ENCODE results near the gene PMPCA. TPM values are rescaled to one million over a fixed set of nuclear protein-coding genes. Genes with fewer than 3 reads are reported as not detected.

PMPCA gene
- total and polyA plus RNA-seq, 2 experiments from 2014 or later: 61.3 to 88.2 TPM

GRCh38 chr9:136381966-136382513 is 28.4 kb upstream of the PMPCA start (continued):
- no peak for TF ChIP-seq CTCF (conservative IDR thresholded peaks at IDR 0.05; ENCODE audit: low read depth in 2 of 2)
- no peak for TF ChIP-seq ZNF114 (CRISPR knock-in tag; IDR thresholded peaks at IDR 0.05)
- no peak for TF ChIP-seq ETS1 (IDR thresholded peaks at IDR 0.05)

- H3K27ac ChIP-seq (ENCODE audit: low read depth): no peak overlapping the region
- peaks cover 8% of the 10 kb centered on the region; the same call in 1 of the 2 replicates for H4K20me1 ChIP-seq (replicated peaks; ENCODE audit: insufficient read depth)
- H3K4me1 ChIP-seq (ENCODE audit: insufficient read depth): no peaks in the 10 kb centered on the region
- peaks cover 22% of the 10 kb centered on the region; the same call in 1 of the 2 replicates for H3K36me3 ChIP-seq (ENCODE audit: insufficient read depth)
- no peaks in the 10 kb centered on the region for H3K9me2 ChIP-seq (ENCODE audit: insufficient read depth)
- peaks cover 52% of the 10 kb centered on the region for H3K36me3 Mint-ChIP-seq (ENCODE audit: low read depth)
- H3K4me2 ChIP-seq: no peak overlapping the region
- no peak overlapping the region for H3K4me3 ChIP-seq
- DNase-seq (ENCODE audit: low spot score) (no peak), ATAC-seq (no peak)
- H3K27ac Mint-ChIP-seq: no peak overlapping the region
- H3K4me3 Mint-ChIP-seq: no peak overlapping the region
- peaks cover 1% of the 10 kb centered on the region for H3K27me3 Mint-ChIP-seq (ENCODE audit: insufficient read depth, low read depth, poor library complexity)
- H2AFZ ChIP-seq: no peak overlapping the region
- 0 out of 2 replicates have a peak, but pooled peaks cover 3% of the 10 kb centered on the region for H3F3A ChIP-seq (replicated peaks; ENCODE audit: low read depth)
- no peaks in the 10 kb centered on the region for H3K4me1 Mint-ChIP-seq
- H3K27me3 ChIP-seq (ENCODE audit: insufficient read depth): no peaks in the 10 kb centered on the region
- no peaks in the 10 kb centered on the region for H3K9me3 Mint-ChIP-seq
- no peaks in the 10 kb centered on the region for H3K79me2 ChIP-seq (replicated peaks; ENCODE audit: insufficient read depth)
- no peak for TF ChIP-seq EZH2phosphoT487 (IDR thresholded peaks at IDR 0.05; ENCODE audit: unreplicated experiment)
- TF ChIP-seq STAT1 (IDR thresholded peaks at IDR 0.05; ENCODE audit: unreplicated experiment): no peak
- TF ChIP-seq NANOG (IDR thresholded peaks at IDR 0.05; ENCODE audit: borderline replicate concordance): no peak
- no peak for TF ChIP-seq EZH2 (IDR thresholded peaks at IDR 0.05; ENCODE audit: low read depth, unreplicated experiment)
- no peak for TF ChIP-seq ZNF462 (CRISPR knock-in tag; IDR thresholded peaks at IDR 0.05)
- TF ChIP-seq REST (IDR thresholded peaks at IDR 0.05; ENCODE audit: unreplicated experiment): no peak
- no peak for TF ChIP-seq POLR2AphosphoS5 (IDR thresholded peaks at IDR 0.05; ENCODE audit: low read depth)
- no peak for TF ChIP-seq CREB1 (CRISPR knock-in tag; IDR thresholded peaks at IDR 0.05; ENCODE audit: low read depth)
- TF ChIP-seq ETS1 (IDR thresholded peaks at IDR 0.05): no peak
These were observed 27.0 kb upstream of the PMPCA start for GRCh38 chr9:136383436-136383835.

Measured in GM23338 (cell line).